GM12873 (cell line): ENCODE data around the gene KLF4.

ENCODE experiments used
- CTCF ChIP-seq: IDR thresholded peaks from 2 replicates; pipeline ENCODE4 v1.5.1; 2012; ENCODE audit warnings: low read depth, mild to moderate bottlenecking, moderate library complexity, low read length, control low read depth; ENCODE audit not compliant: insufficient read depth; ENCODE audit errors: missing control alignments

KLF4 gene

GRCh38 chr9:107438211-107439031 lies 51.1 kb downstream of the KLF4 start:
- no peak for TF ChIP-seq CTCF

- no peak for TF ChIP-seq CTCF
Observed at GRCh38 chr9:107437716-107438115, 51.9 kb downstream of the KLF4 start.

- no peak for TF ChIP-seq CTCF
Observed at GRCh38 chr9:107435415-107435814, 54.2 kb downstream of the KLF4 start.
